Parathyroid adenoma (tissue), 2 donors: ENCODE data around the gene SLC38A8.

Experiments
- H2AFZ ChIP-seq: fragments of 300-600 bp; sonication (generic); one replicate; pipeline ENCODE4 v1.7.0; 2017; ENCODE audit warnings: antibody characterized with exemption, mild to moderate bottlenecking
- H3K27ac ChIP-seq: fragments of 300-600 bp; sonication (generic); one replicate; pipeline ENCODE4 v1.7.0; 2017
- H3K27me3 ChIP-seq: fragments of 300-600 bp; sonication (generic); one replicate; pipeline ENCODE4 v1.7.0; 2017; ENCODE audit warnings: low read length; ENCODE audit not compliant: control insufficient read depth, insufficient read depth
- H3K36me3 ChIP-seq: fragments of 300-600 bp; sonication (generic); one replicate; pipeline ENCODE4 v1.7.0; 2017; ENCODE audit warnings: low read length; ENCODE audit not compliant: control insufficient read depth, insufficient read depth
- H3K4me1 ChIP-seq: fragments of 300-600 bp; sonication (generic); one replicate; pipeline ENCODE4 v1.7.0; 2017; ENCODE audit warnings: control low read depth
- H3K4me2 ChIP-seq: fragments of 300-600 bp; sonication (generic); one replicate; pipeline ENCODE4 v1.7.0; 2017; ENCODE audit warnings: low read length
- H3K4me3 ChIP-seq: fragments of 300-600 bp; sonication (generic); one replicate; pipeline ENCODE4 v1.7.0; 2017; ENCODE audit warnings: low read depth, low read length
- H3K79me2 ChIP-seq: fragments of 300-600 bp; sonication (generic); one replicate; pipeline ENCODE4 v1.7.0; 2017; ENCODE audit warnings: control low read depth
- H3K9ac ChIP-seq: fragments of 300-600 bp; sonication (generic); one replicate; pipeline ENCODE4 v1.7.0; 2017; ENCODE audit warnings: mild to moderate bottlenecking
- H3K9me3 ChIP-seq: fragments of 300-600 bp; sonication (generic); one replicate; pipeline ENCODE4 v1.7.0; 2017; ENCODE audit warnings: low read length; ENCODE audit not compliant: control insufficient read depth
- TF ChIP-seq, protein P1 (sequence below): fragments of 300-600 bp; sonication (generic); IDR thresholded peaks from one replicate; pipeline ENCODE4 v1.7.0; 2017; ENCODE audit warnings: antibody characterized with exemption, mild to moderate bottlenecking
- donor health status: primary hyperparathyroidism.

The SLC38A8 gene

DNA sequence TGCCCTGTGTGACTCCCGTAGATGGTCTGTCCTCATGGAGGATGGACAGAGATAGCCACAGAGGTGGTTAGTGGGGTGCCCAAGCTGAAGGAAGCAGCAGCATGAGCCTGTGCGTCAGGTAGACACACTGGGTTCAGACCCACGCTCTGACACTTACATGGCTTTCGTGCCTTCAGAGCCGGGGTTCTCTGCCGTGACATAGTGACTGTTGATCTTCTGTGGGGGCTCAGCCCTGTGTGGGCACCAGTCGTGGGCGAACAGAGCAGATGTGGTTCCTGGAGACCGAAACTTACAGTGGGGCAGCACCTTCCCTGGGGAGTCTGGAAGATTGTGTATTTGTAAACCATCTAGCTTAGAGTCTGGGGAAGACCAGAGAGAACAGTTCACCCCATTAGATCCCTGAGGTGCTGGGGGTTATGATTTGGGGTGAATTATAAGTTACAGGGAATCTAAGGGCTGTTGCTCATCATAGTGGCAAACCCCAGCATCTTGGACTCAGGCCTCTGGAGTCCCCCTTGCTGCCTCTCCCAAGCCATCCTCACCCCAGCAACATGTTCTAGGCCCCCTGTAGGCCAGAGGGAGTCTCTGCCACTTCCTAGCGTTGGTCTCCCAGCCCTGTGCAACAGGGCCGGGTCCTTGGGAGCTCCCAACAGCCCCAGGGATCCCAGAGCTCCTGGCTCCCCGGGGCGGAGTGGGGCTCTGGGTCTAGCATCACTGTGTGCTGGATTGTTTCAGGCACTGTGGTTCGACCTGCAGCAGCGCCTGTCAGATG is 45.9 kb downstream of the SLC38A8 start:
- H3K36me3 ChIP-seq, result no peaks in the 10 kb centered on the region
- no peak overlapping the region for H3K4me2 ChIP-seq
- peak overlapping the region; percentile 84 for H3K27ac ChIP-seq
- no peaks in the 10 kb centered on the region for H3K79me2 ChIP-seq
- TF ChIP-seq, protein P1, sequence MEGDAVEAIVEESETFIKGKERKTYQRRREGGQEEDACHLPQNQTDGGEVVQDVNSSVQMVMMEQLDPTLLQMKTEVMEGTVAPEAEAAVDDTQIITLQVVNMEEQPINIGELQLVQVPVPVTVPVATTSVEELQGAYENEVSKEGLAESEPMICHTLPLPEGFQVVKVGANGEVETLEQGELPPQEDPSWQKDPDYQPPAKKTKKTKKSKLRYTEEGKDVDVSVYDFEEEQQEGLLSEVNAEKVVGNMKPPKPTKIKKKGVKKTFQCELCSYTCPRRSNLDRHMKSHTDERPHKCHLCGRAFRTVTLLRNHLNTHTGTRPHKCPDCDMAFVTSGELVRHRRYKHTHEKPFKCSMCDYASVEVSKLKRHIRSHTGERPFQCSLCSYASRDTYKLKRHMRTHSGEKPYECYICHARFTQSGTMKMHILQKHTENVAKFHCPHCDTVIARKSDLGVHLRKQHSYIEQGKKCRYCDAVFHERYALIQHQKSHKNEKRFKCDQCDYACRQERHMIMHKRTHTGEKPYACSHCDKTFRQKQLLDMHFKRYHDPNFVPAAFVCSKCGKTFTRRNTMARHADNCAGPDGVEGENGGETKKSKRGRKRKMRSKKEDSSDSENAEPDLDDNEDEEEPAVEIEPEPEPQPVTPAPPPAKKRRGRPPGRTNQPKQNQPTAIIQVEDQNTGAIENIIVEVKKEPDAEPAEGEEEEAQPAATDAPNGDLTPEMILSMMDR, result no peak
- no peaks in the 10 kb centered on the region for H3K27me3 ChIP-seq
- H3K4me3 ChIP-seq, result no peak overlapping the region
- no peak overlapping the region for H3K9ac ChIP-seq
- peaks cover 46% of the 10 kb centered on the region for H3K4me1 ChIP-seq
- H2AFZ ChIP-seq, result peak overlapping the region; percentile 18
- no peaks in the 10 kb centered on the region for H3K9me3 ChIP-seq

DNA sequence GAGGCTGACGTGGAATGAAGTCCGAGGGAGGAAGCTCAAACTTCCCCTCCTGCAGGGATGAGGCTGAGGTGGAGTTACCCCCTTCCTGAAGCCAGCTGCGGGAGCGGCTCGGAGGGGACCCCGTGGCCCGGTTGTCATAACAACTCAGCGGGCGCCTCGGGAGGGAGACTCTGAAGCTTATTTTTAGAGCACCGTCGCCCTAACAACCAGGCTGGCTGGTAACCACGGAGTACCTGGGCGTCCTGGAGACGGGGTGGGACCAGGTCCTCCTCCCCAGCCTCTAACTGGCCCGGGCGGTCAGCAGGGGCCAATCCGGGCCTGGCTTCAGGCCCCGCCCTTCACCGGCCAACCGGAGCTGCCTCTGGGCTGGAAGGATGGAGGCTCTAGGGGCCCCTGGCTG is 46.8 kb downstream of the SLC38A8 start:
- H3K9ac ChIP-seq, result no peak overlapping the region
- peak overlapping the region; percentile 40 for H3K4me3 ChIP-seq
- no peaks in the 10 kb centered on the region for H3K27me3 ChIP-seq
- H3K4me2 ChIP-seq, result peak overlapping the region; percentile 57
- H3K79me2 ChIP-seq, result no peaks in the 10 kb centered on the region
- H3K9me3 ChIP-seq, result no peaks in the 10 kb centered on the region
- H2AFZ ChIP-seq, result peak overlapping the region; percentile 18
- H3K36me3 ChIP-seq, result no peaks in the 10 kb centered on the region
- H3K27ac ChIP-seq, result peak overlapping the region; percentile 84
- TF ChIP-seq, protein P1, result no peak
- peaks cover 46% of the 10 kb centered on the region for H3K4me1 ChIP-seq

DNA sequence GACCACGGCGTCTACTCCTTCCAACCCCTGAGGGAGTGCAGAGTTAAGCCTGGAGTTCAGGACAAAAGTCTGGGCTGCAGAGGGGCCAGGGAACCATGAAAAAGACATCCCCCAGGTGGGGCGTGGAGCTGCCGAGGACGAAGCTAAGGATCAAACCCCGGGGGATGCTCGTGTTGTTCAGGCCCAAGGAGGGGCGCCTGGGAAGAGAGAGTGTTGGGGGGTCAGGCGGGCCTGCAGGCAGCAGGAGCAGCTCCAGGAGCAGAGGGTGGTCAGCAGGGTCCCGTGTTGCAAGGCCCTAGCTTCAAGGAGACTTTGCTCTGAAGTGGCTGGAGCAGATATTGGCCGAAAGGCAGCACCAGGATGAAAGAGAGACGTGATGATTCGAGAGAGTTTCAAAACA is 47.9 kb downstream of the SLC38A8 start:
- no peaks in the 10 kb centered on the region for H3K79me2 ChIP-seq
- no peaks in the 10 kb centered on the region for H3K36me3 ChIP-seq
- peak overlapping the region; percentile 18 for H2AFZ ChIP-seq
- H3K4me3 ChIP-seq, result no peak overlapping the region
- H3K27me3 ChIP-seq, result no peaks in the 10 kb centered on the region
- TF ChIP-seq, protein P1, result no peak
- no peaks in the 10 kb centered on the region for H3K9me3 ChIP-seq
- peak overlapping the region; percentile 4 for H3K9ac ChIP-seq
- peak overlapping the region; percentile 84 for H3K27ac ChIP-seq
- no peak overlapping the region for H3K4me2 ChIP-seq
- peaks cover 46% of the 10 kb centered on the region for H3K4me1 ChIP-seq

DNA sequence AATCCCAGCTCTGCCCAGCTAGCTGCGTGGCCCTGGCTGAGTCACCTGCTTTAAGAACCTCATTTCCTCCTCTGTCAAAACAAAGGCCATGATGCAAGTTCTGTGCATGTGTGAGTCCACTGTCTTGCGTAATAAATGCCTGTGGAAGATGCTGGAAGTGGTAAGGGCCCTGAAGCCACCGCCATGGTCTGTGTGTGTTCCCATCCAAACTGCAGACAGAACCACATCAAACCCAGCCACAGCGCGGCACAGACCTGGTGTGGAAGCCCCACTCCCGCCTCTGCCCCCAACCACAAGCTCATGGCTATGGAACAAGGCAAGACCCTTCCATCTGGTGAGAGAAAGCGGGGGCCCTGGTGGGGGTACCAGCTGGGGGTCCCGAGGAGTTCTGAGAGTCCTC is 48.5 kb downstream of the SLC38A8 start:
- H3K4me1 ChIP-seq, result peaks cover 48% of the 10 kb centered on the region

More for the DNA sequence above, 48.5 kb downstream of the SLC38A8 start:
- Histone ChIP-seq H3K36me3 (no peaks in the 10 kb centered on the region), H3K9me3 (no peaks in the 10 kb centered on the region), H2AFZ (no peak overlapping the region), H3K27me3 (no peaks in the 10 kb centered on the region), H3K79me2 (no peaks in the 10 kb centered on the region), H3K9ac (no peak overlapping the region), H3K4me3 (no peak overlapping the region), H3K4me2 (no peak overlapping the region), H3K27ac (peak overlapping the region; percentile 84)
- TF ChIP-seq, protein P1, result no peak
